ENCODE data around the gene PIK3AP1. TPM values are rescaled to one million over a fixed set of nuclear protein-coding genes. Genes with fewer than 3 reads are reported as not detected.
"Not testable (repeated sequence)": the region's sequence is repeated elsewhere in the genome, so short reads cannot be mapped to it uniquely, and the experiment has no call there.

Gene PIK3AP1
- total RNA-seq, 4 donors from 2014 or later, result 4.7 to 16.6 (median 8.8) TPM

- whole genome bisulfite sequencing, result 71% methylated on average over 11 of the region's 13 CpGs
- Histone ChIP-seq H3K36me3 (no peaks in the 10 kb centered on the region), H3K4me1 (no peaks in the 10 kb centered on the region), H3K9me3 (no peaks in the 10 kb centered on the region), H3K4me3 (no peak overlapping the region), H3K27ac (replicated peaks in 1 of 4) (no peak overlapping the region), H3K27me3 (no peaks in the 10 kb centered on the region)
- TF ChIP-seq POLR2AphosphoS5 (IDR thresholded peaks at IDR 0.05), result no peak
- TF ChIP-seq EP300 (IDR thresholded peaks at IDR 0.05), result no peak
- DNase-seq (ENCODE audit: extremely low spot score), result no peak
- intact Hi-C loops (cut with DNase I), result no loop called here
These were observed 19.8 kb downstream of the PIK3AP1 start for GRCh38 chr10:96700374-96701099.

- Histone ChIP-seq H3K27ac (replicated peaks in 1 of 4) (no peak overlapping the region), H3K27me3 (no peaks in the 10 kb centered on the region), H3K36me3 (no peaks in the 10 kb centered on the region), H3K4me3 (no peak overlapping the region), H3K4me1 (no peaks in the 10 kb centered on the region), H3K9me3 (no peaks in the 10 kb centered on the region)
- 81% methylated on average over 3 of the region's 3 CpGs for whole genome bisulfite sequencing
- no peak for TF ChIP-seq POLR2AphosphoS5 (IDR thresholded peaks at IDR 0.05)
- no peak for TF ChIP-seq POLR2A (IDR thresholded peaks at IDR 0.05; ENCODE audit: low read depth)
- no peak for TF ChIP-seq EP300 (IDR thresholded peaks at IDR 0.05)
- TF ChIP-seq CTCF (IDR thresholded peaks at IDR 0.05), result no peak
- intact Hi-C loops (cut with DNase I), result no loop called here
- no peak for DNase-seq (ENCODE audit: extremely low spot score)
These were observed 20.7 kb downstream of the PIK3AP1 start for GRCh38 chr10:96699613-96700012.

GRCh38 chr10:96698305-96698704 is 22.0 kb downstream of the PIK3AP1 start:
- H3K9me3 ChIP-seq; H3K27ac ChIP-seq (replicated peaks in 1 of 4); H3K27me3 ChIP-seq; H3K36me3 ChIP-seq; H3K4me1 ChIP-seq; H3K4me3 ChIP-seq; DNase-seq (ENCODE audit: extremely low spot score); intact Hi-C loops (cut with DNase I): not testable (repeated sequence)
- WGBS, result 86% methylated on average over 6 of the region's 6 CpGs

GRCh38 chr10:96697438-96697837 is 22.9 kb downstream of the PIK3AP1 start:
- intact Hi-C loops (cut with DNase I), result no loop called here
- H3K9me3 ChIP-seq, result no peaks in the 10 kb centered on the region
- no peak overlapping the region for H3K4me3 ChIP-seq
- H3K4me1 ChIP-seq, result no peaks in the 10 kb centered on the region
- no peak for TF ChIP-seq EP300 (IDR thresholded peaks at IDR 0.05)
- TF ChIP-seq POLR2AphosphoS5 (IDR thresholded peaks at IDR 0.05), result no peak
- no peak for TF ChIP-seq CTCF (IDR thresholded peaks at IDR 0.05)
- TF ChIP-seq POLR2A (IDR thresholded peaks at IDR 0.05; ENCODE audit: low read depth), result no peak
- no peaks in the 10 kb centered on the region for H3K27me3 ChIP-seq
- H3K27ac ChIP-seq (replicated peaks in 1 of 4), result no peak overlapping the region
- no peaks in the 10 kb centered on the region for H3K36me3 ChIP-seq
- WGBS, result 89% methylated on average over 3 of the region's 3 CpGs
- no peak for DNase-seq (ENCODE audit: extremely low spot score)

GRCh38 chr10:96696845-96697425 is 23.4 kb downstream of the PIK3AP1 start:
- intact Hi-C loops (cut with DNase I), result no loop called here
- H3K4me3 ChIP-seq, result no peak overlapping the region
- WGBS, result 97% methylated on average over 7 of the region's 7 CpGs

GRCh38 chr10:96695975-96696634 is 24.2 kb downstream of the PIK3AP1 start:
- intact Hi-C loops (cut with DNase I), result no loop called here
- no peaks in the 10 kb centered on the region for H3K36me3 ChIP-seq
- H3K27me3 ChIP-seq, result no peaks in the 10 kb centered on the region
- DNase-seq (ENCODE audit: extremely low spot score), result no peak
- peaks cover 0 to 4% (median under 1%) of the 10 kb centered on the region in 4 donors for H3K4me1 ChIP-seq
- H3K9me3 ChIP-seq, result no peaks in the 10 kb centered on the region
- H3K4me3 ChIP-seq, result no peak overlapping the region
- WGBS, result 68% methylated on average over 3 of the region's 3 CpGs
- H3K27ac ChIP-seq (replicated peaks in 1 of 4), result no peak overlapping the region
- TF ChIP-seq CTCF (IDR thresholded peaks at IDR 0.05) (no peak), POLR2A (IDR thresholded peaks at IDR 0.05; ENCODE audit: low read depth) (no peak), EP300 (IDR thresholded peaks at IDR 0.05) (no peak), POLR2AphosphoS5 (IDR thresholded peaks at IDR 0.05) (no peak)

More at GRCh38 chr10:96696845-96697425, 23.4 kb downstream of the PIK3AP1 start:
- Histone ChIP-seq H3K27ac (replicated peaks in 1 of 4) (no peak overlapping the region), H3K27me3 (no peaks in the 10 kb centered on the region), H3K4me1 (no peaks in the 10 kb centered on the region), H3K36me3 (no peaks in the 10 kb centered on the region), H3K9me3 (no peaks in the 10 kb centered on the region)
- no peak for TF ChIP-seq EP300 (IDR thresholded peaks at IDR 0.05)
- DNase-seq (ENCODE audit: extremely low spot score), result no peak
